COR-L47 (cell line): Measurements from ENCODE around the gene CHST5.
"Not testable (repeated sequence)": the region's sequence is repeated elsewhere in the genome, so short reads cannot be mapped to it uniquely, and the experiment has no call there.

Experiments used
- DNase-seq: peaks from one replicate; lab custom pipeline; 2025; lab: John Stamatoyannopoulos, UW

The CHST5 gene

DNA sequence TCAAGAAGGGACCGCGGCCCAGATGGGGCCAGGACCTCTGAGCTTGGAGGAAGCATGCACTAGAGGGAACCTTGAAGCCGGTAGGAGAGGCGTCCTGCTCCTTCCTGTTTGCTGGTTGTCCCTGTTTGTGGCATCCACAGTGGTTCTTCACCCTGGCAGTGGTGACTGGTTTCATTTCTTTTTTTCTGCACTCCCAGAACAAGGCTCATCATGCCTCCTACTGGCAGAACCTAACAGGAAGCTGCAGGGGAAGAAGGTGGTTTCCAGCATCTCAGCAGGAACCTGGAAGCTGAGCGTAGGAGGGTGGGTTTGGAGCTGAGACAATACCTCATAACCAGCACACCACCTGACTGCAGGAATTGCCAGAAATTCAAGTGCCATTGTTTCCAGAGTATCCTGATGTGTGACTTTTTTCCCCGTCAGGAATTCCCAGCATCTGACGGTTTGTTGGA is 14.3 kb upstream of the CHST5 start:
- DNase-seq = peak; percentile 44

DNA sequence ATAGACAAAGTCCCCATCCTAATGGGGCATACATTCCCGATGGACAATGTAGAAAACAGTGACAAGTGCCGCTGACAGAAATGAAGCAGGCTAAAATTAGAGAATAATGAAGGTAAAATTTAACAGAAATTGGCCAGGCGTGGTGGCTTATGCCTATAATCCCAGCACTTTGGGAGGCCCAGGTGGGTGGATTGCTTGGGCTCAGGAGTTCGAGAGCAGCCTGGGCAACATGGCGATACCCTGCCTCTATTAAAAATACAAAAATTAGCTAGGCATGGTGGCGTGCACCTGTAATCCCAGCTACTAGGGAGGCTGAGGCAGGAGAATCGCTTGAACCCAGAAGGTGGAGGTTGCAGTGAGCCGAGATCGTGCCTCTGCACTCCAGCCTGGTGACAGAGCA is 12.5 kb upstream of the CHST5 start:
- DNase-seq = not testable (repeated sequence)

DNA sequence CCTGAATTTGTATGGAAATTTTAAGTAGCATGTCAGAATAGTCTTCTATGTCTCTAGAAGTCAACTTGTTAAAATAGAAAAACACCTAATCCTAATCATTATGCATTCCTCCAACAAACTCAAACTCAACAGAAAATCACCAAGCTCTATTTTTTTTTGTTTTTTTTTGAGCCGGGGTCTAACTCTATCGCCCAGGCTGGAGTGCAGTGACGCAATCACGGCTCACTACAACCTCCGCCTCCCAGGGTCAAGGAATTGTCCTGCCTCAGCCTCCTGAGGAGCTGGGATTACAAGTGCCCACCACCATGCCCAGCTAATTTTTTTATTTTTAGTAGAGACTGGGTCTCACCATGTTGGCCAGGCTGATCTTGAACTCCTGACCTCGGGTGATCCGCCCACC is 10.4 kb upstream of the CHST5 start:
- DNase-seq = no peak

DNA sequence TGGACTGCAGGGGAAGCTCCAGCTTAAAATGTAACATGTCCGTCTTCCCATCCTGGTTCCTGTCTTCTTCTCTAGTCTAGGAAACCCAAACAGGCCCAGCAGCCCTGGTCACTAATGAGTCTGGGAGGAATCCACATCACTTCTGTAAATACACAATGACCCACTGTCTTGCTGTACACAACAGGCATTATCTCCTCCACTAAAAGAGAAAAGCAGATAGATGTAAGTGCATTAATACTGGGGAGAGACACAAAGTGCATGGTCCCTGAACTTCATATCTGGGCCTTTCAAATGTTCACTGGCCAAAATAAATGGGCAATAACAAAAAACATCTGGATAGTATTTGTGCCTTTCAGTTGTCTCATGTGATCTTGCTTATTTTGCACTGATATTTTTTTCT is 10.0 kb upstream of the CHST5 start:
- not testable (repeated sequence) for DNase-seq

DNA sequence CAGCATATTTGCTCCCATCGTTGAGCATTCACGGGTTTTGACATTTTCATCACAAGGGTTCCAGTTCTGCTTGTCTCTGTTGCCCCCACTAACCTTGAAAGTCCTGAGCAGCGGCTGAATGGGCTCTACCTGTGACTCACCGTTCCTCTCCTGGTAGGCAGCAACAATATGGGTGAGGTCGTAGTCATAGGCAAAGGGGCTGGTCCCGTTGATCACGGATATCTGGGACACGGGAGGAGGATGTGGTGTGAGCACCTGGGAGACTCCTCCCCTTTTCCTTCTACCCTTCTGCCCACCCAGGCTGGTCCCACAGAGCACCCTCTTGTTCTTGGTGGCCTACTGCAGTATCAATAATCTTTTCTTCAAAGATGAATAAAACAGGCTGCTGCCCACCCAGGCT is 6.6 kb upstream of the CHST5 start:
- DNase-seq = not testable (repeated sequence)

DNA sequence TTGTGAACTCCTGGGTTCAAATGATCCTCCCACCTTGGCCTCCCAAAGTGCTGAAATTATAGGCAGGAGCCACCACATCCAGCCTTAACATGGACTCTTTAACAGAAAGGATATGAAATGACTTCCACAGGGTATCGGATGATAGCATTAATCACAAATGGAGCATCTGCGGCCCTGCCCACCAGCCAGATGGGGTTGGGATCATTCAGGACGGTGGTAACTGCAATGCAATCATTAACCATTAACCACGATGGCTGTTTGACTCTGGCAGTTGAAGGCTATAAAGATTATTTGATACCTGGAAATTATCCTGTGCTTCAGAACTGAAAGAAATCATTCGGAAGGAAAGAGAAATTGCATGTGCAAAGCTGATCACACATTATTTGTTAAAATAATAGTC is 5.3 kb upstream of the CHST5 start:
- no peak for DNase-seq

DNA sequence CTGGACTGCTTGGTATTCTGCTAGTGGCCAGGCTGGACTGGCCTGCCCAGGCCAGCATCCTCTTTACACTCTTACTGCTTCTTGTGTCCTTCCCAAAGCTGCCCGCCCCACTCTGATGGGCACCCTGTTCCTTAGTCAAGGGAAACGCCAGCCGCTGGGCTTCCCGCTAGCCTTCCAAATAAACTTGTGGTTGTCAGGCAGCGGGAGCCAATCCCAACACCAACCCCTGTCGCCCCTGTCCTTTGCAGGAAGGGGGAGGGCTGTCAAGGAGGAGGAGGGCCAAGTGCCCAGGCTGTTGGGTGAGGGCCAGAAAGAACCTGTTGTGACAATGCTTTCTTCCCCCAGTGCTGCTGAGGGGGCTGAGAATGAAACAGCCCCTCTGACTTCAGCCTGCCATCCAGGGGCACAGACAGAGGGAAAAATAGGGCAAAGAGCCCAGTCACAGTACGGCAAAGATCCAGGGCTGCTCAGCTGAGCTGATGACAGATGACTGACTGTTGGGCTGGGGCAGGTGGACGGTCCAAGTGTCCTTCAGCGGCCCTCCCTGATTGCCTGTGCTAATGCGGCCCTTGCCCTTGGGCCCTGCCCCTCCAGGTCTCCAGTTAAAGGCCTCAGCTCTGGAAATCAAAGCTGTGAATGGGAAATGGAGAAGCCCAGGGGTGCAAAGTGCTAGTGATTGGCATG is 3.1 kb upstream of the CHST5 start:
- DNase-seq = not testable (repeated sequence)

DNA sequence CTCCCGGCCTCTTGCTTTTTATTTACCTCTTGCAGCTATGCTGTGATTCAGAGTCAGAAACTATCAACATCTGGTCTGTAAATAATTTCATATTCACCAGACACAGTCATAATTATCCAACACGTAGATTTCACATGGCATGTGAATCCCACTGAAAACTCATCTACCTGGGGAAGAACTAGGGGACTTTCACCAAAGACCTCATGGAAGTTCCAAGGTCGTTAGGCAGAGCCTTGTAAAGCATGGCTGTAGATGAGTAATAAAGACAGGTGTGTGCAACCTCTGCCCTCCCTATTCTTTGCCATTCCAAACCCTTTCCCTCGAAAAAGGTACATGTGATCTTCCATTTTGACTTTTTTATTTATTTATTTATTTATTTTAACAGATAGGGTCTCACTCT is 1.9 kb upstream of the CHST5 start:
- DNase-seq = no peak

DNA sequence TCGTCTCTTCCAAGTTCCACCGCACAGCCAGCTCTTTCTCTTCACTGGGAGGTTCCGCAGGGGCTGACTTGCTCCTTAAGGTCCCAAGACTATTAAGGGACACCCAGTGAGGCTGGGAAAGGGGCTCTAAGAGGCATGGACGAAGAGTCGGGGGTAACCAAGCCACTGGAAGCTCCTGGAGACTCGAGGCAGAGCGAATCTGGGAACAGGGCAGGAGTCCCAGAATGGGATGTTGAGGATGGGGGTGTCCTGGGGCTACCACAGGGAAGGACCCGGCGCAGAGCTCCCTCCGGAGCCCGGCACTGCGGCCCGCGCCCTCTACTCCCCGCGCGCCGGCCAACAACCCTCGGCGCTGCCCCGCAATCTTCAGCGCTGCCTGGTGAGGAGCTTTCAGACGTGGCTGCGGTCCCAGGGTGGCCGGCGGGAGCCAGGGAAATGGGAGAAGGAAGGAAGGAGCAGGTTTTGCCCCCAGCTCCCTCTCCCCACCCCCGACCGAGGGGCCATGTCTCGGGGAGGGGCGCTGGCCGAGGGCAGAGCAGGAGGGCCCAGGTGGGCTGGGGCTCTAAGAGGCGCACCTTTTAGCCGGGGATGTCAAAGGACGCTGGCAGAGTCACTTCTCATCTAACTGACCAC is 581 bp downstream of the CHST5 start:
- DNase-seq = no peak

DNA sequence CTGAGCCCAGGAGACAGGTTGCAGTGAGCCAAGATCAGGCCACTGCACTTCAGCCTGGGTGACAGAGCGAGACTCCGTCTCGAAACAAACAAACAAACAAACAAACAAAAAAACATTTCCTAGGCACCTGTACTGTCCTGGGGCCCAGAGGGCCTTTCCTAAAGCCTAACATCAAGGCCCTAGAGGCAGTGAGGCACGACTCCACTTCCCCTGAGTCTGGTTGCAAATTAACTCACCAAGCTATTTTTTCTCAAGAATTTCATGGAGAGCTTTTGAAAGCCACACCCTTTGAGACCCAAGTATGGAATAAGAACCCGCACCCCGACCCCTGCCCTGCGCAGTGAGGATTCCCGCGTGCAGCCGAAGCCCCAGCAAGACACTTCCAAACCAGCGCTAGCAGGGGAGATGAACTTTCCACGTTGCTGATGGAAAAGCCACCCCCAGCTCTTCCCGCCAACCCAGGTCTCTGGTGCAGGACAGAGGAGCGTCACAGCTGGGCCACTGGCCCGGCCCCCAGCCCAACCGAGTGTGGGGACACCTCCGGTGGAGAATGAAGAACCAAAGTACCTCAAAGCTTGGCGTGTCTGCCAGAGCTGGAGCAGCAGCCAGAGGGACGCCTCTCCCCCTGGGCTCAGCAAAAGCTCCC is 1.2 kb downstream of the CHST5 start:
- no peak for DNase-seq

DNA sequence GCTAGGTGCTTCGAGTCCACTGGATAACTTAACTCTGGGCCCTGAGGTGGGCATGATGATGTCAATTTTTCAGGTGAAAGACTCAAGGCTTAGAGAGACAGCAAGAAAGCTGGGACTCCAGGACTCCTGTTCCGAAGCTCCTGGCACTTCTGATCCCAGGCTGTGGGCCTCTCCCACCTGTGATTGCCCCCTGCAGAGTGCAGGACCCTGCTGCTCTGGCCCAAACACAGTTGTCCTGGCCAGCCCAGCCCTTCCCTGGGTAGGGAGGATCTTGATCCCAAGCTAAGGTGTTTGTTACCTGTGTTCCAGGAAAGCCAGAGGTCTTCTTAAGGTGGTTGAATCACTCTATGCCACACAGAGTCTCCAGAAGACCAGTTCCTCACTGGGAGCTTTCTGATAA is 3.1 kb downstream of the CHST5 start:
- DNase-seq = no peak

DNA sequence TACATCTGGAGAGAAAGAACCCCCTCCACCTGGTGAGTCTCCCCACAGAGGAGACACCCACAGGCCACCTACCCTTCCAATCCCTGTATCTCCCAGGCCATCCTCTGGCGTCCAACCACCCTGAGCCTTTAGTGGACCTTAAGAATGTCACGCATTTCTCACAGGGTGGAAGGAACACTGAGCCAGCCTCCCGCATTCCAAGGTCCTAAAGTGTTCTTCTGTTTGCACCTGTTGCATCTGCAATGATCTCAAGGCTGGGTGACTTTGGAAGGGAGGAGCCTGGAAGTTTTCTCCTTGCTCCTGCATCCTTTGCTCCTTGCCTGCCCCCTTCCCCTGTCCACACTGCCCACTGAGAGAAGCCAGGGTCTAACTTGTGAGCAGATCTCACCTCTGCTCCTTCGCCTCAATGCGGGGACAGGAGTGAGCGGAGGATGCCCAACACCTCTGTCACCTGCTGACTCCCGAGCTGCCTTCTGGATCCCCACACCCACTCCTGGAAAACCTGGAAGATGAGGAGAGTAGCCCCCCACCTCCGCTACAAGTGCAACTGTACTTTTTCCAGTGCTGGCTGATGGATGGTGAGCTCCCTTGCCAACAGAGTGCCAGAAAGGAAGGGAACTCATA is 3.7 kb downstream of the CHST5 start:
- no peak for DNase-seq

DNA sequence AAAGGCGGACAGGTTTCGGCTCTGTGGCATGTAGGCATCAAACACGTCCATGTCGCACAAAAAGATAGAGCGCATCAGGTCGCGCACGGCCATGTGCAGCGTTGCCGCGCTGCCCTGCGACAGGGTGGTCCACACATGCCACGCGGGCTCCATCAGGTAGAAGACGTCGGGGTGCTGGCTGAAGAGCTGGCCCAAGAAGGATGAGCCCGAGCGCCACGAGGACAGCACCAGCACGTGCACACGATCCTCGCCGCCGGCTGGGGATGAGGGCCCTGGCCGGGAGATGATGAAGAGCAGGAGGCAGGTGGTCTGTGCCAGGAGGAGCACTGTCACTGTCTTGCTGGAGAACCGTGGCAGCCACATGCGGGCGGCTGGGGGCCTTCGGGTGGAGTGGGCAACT is 5.9 kb downstream of the CHST5 start:
- DNase-seq = no peak

DNA sequence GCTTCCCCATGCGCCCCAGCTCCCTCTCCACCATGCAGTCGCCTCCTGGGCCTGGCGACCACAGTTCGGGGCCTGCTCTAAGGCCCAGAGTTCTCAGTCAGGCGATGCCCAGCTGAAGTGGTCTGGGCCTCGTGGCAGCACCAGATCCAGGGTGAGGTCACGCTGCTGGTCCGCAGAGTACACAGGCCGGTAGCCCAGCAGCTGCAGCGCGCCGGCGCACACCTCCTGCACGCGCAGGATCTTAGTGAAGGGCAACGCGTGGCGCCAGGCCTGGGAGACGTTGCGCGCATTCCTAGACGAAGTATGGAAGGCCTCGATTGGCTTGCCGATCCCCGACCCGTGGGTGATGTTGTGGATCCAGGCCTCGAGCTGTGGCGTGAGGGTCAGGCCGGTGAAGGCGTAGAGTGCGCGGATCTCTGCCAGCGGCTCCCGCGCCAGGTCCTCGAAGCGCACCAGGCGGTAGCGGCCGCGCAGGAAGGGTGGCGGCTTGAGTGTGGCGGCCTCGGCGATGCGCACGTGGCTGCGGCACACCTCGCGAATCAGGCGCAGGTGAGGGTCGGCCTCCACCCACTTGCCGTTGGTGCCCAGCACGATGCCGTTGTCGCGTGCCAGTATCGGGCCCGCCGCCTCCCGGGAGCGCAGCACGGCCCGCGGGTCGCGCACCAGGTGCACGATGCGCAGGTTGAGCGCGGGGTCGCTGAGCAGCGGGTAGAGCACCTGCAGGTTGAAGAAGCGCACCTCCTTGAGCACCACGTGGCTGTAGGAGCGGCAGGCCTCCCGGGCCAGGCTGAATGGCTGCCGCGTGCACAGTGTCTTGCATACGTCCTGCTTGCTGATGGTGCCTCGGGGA is 6.6 kb downstream of the CHST5 start:
- no peak for DNase-seq

DNA sequence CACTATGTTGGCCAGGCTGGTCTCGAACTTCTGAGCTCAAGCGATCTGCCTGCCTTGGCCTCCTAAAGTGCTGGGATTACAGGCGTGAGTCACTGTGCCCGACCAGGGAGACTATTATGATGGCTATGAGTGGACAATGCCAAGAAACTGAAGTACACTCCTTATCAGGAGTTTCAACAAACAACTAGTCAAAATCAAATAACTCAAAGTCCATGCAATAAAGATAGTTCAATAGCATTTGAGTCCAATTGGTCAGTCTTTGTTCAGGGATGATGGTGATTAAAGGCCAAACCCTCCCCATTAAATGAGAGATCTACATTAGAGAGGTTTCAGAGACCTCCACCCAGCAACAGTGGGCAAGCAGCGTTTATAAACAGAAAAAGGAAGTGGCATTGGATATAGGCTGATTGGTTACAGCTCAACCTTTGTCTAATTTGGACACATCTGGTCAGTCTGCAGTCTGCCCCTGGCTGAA is 8.0 kb downstream of the CHST5 start:
- DNase-seq = no peak

DNA sequence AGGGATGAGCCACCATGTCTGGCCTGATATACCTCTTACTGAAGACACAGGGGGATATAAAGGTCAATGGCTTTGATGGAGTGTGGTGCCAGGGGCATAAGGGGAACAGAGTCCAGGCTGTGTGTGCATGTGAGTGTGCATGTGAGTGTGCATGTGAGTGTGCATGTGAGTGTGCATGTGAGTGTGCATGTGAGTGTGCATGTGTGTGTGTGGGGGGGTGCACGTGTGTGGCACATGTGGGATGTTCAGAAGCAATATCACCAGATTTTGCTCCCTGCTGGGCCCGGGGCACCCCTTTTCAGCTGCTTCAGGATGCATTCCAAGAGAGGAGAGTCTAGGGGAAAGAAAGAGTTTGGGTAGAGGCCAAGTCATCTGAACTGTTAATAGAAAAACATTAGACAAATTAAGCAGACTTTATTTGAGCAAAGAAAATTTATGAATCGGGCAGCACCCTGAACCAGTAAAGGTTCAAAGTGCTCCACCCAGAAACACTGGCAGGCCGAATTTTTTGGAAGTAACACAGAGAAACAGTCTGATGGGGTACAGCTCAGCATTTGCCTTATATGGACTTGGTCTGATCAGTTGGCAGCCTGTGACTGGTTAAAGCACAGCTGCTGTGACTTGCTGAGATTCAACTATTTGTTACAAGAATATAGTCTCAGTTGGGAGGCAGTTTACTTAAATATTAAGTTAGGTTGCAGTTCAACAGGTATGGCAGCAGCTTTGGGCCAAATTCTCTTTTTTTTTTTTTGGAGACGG is 9.7 kb downstream of the CHST5 start:
- DNase-seq = no peak

DNA sequence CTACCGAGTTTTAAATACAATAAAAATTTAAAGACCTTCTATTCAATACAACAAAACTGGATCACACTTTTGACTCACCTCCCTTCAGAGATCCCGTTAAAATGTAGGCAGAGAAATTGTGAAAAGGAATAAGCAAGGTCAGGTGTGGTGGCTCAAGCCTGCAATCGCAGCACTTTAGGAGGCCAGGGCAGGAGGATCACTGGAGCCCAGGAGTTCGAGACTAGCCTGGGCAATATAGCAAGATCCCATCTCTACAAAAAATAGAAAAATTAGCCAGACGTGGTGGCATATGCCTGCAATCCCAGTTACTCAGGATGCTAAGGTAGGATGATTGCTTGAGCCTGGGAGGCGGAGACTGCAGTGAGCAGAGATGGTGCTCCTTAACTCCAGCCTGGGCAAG is 16.7 kb downstream of the CHST5 start:
- DNase-seq = no peak

DNA sequence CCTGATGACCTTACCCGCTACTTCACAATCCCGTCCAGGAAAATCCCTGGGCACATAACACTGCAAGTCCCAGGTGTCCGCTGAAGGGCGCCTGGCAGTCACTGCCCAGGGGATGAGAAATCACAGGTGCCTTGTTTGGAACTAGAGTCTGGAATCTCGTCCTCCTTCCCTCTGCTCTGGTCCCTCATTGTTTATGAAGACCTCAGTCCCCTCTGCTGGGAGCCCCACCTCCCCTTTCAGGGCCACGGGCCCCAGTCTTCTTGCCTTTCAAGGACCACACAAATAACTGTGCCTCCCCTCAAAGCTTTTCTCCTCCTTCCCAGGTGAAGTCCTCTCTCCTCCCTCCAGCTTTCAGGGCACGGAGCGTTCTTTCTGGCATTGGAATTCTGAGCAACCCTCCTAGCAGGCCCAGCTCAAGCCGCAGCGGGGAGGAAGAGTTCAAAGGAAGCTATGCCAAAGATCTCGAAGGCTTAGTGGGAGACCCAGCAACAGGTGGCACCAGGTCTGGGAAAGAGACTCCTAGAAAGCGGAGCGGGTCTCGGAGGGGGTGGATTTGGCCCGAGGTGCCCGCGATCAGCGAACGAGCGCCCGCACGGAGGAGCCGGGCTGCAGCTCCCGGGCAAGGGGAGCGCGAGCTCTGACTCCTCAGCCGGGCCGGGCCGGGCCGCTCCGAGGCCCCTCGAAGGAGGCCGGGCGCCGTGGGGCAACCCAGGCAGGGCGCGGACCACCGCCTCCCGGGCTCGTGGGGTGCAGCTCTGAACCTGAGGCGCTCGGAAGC is 19.5 kb downstream of the CHST5 start:
- not testable (repeated sequence) for DNase-seq

DNA sequence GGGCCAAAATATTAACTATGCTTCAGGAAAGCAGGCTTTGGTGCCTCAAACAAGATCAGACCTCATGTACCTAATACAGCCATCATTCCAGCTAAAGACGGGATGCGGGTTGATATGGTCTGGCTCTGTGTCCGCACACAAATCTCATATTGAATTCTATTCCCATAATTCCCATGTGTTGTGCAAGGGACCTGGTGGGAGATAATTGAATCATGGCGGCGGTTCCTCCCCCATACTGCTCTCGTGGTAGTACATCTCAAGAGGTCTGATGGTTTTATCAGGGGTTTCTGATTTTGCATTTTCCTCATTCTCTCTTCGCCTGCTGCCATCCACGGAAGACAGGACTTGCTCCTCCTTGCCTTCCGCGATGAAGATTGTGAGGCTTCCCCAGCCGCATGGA is 21.6 kb downstream of the CHST5 start:
- no peak for DNase-seq

DNA sequence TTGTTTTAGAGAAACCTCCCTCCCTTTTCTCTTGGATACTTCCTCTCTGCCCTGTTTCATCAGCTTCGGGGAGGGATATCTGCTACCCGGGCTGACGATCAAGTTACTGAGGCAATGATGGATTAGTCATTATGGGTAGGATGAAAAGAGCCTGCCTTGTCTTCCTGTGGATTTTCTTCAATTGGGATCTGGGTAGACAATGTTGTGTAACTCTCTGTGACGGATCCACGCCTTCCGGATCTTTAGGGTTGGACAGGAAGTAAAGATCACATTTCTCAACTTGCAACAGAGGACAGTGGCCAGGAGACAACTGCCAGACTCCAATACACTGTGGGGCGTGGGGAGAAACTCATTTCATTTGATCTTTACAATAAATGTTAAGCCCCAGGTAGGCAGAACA is 29.3 kb downstream of the CHST5 start:
- DNase-seq = no peak
